Left lung (tissue), 10 donors: ENCODE measurements around the gene PRPF39. TPM values are rescaled to one million over a fixed set of nuclear protein-coding genes. Genes with fewer than 3 reads are reported as not detected.
"Not testable (repeated sequence)": the region's sequence is repeated elsewhere in the genome, so short reads cannot be mapped to it uniquely, and the experiment has no call there.

Experiments
- ATAC-seq: fragments of 200-7000 bp; cut with Tn5 transposase; one replicate; pipeline ENCODE4 v1.9.1; 2020; ENCODE audit warnings: moderate library complexity
- DNase-seq, 4 donors: peaks; one replicate each; pipeline ENCODE4 v3.0.0-alpha.2; 2013 to 2020
- H3K27ac ChIP-seq, 2 donors: fragments of 200-600 bp; sonication (generic) in 1 of 2; one replicate each; pipeline versions ENCODE4 v1.5.0 to v1.8.0; 2020 to 2021
- H3K27me3 ChIP-seq, 2 donors: fragments of 200-600 bp; sonication (generic) in 1 of 2; one replicate each; pipeline versions ENCODE4 v1.5.0 to v1.8.0; 2020 to 2021
- H3K36me3 ChIP-seq, 2 donors: fragments of 200-600 bp; sonication (generic) in 1 of 2; one replicate each; pipeline versions ENCODE4 v1.5.0 to v1.8.0; 2020 to 2021
- H3K4me1 ChIP-seq, 2 donors: fragments of 200-600 bp; one replicate each; pipeline ENCODE4 v1.8.0; 2021
- H3K4me3 ChIP-seq, 2 donors: fragments of 200-600 bp; sonication (generic) in 1 of 2; one replicate each; pipeline versions ENCODE4 v1.5.0 to v1.8.0; 2020 to 2021; ENCODE audit warnings: mild to moderate bottlenecking in 1 of 2
- H3K9me3 ChIP-seq, 2 donors: fragments of 200-600 bp; sonication (generic) in 1 of 2; one replicate each; pipeline versions ENCODE4 v1.5.0 to v1.8.0; 2020 to 2021
- intact Hi-C, 2 donors: fragments of 100-400 bp; cut with DNase I; formaldehyde crosslinking; loops; one replicate each; pipeline versions ENCODE4 v1.11.2 to v1.14.2; 2022
- polyA plus RNA-seq, 6 donors: library from polyadenylated mRNA; unstranded; fragments of 120-200 nt; gene quantifications; one replicate each; pipeline ENCODE4 v1.2.1, GENCODE V29; 2013; ENCODE audit not compliant: insufficient read length in 6 of 6
- total RNA-seq, 2 donors: library from RNA; stranded (reverse); fragmentation: NEBNext Ultra II Directional; extraction: Animal tissue kit (Norgen Biotek cat#: 25700); gene quantifications; one replicate each; pipeline ENCODE4 v1.2.1, GENCODE V29; 2021
- TF ChIP-seq, protein P1 (sequence below), 2 donors: fragments of 200-600 bp; sonication (generic) in 1 of 2; IDR thresholded peaks; one replicate each; pipeline versions ENCODE4 v1.5.0 to v1.8.0; 2021; ENCODE audit warnings: antibody characterized with exemption in 2 of 2
- donor health status: DM: no; HTN: yes; CAD: no.
- donor health status: DM: no; HTN: no; CAD: no.

The PRPF39 gene
- total and polyA plus RNA-seq, 8 donors, result 18.5 to 103 (median 73.8) TPM

DNA sequence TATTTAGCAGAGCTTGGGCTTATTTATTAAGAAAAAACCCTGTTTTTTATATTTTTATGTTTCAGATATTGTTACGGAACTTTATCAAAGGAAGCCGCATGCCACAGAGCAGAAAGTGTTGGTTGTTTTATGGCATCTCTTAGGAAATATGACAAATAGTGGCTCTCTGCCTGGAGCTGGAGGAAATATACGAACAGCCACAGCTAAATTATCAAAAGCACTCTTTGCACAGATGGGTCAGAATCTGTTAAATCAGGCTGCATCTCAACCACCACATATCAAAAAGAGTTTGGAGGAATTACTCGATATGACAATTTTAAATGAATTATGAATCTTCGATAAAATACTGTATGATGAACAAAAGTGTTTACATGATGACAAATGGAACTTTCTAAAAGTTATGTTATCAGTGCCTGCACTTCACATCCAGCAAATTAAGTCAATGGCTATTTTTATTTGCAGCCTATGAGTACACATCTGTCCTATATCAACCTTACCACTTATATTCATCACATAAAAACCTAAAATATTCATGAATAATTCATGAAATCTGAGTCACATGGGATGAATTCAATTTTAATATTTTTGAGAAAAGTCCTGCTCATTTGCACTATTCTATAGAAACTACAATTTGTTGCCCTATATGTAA lies 10.6 kb upstream of the PRPF39 start:
- Histone ChIP-seq H3K9me3 (no peaks in the 10 kb centered on the region), H3K36me3 (peaks cover 0 to 4% of the 10 kb centered on the region in 2 donors), H3K4me3 (no peak overlapping the region), H3K27me3 (no peaks in the 10 kb centered on the region), H3K27ac (no peak overlapping the region), H3K4me1 (no peaks in the 10 kb centered on the region)
- no peak for DNase-seq
- no peak for ATAC-seq
- TF ChIP-seq, protein P1, sequence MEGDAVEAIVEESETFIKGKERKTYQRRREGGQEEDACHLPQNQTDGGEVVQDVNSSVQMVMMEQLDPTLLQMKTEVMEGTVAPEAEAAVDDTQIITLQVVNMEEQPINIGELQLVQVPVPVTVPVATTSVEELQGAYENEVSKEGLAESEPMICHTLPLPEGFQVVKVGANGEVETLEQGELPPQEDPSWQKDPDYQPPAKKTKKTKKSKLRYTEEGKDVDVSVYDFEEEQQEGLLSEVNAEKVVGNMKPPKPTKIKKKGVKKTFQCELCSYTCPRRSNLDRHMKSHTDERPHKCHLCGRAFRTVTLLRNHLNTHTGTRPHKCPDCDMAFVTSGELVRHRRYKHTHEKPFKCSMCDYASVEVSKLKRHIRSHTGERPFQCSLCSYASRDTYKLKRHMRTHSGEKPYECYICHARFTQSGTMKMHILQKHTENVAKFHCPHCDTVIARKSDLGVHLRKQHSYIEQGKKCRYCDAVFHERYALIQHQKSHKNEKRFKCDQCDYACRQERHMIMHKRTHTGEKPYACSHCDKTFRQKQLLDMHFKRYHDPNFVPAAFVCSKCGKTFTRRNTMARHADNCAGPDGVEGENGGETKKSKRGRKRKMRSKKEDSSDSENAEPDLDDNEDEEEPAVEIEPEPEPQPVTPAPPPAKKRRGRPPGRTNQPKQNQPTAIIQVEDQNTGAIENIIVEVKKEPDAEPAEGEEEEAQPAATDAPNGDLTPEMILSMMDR (IDR thresholded peaks at IDR 0.05), result no peak
- intact Hi-C loops, result no loop called here

DNA sequence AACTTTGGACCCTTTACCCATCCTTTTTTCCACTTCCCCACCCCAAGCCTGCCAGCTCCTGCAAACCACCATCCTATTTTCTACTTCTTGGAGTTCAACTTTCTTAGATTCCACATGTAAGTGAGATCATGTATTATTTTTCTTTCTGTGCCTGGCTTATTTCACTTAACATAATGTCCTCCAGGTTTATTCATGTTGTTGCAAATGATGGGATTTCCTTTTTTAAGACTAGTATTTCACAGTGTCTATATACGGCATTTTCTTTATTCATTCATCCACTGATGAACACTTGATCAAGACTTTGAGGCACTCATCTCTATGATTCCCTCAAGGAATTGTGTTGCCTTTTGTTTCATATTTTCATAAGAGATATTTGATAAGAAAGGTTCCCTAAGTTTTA lies 5.6 kb upstream of the PRPF39 start:
- intact Hi-C loops, result no loop called here
- ATAC-seq, result no peak
- no peaks in the 10 kb centered on the region for H3K27me3 ChIP-seq
- TF ChIP-seq, protein P1 (IDR thresholded peaks at IDR 0.05), result no peak
- H3K36me3 ChIP-seq, result no peaks in the 10 kb centered on the region
- DNase-seq, result no peak
- no peaks in the 10 kb centered on the region for H3K9me3 ChIP-seq
- H3K27ac ChIP-seq, result no peak overlapping the region
- no peak overlapping the region for H3K4me3 ChIP-seq
- H3K4me1 ChIP-seq, result peaks cover 0 to 2% of the 10 kb centered on the region in 2 donors

DNA sequence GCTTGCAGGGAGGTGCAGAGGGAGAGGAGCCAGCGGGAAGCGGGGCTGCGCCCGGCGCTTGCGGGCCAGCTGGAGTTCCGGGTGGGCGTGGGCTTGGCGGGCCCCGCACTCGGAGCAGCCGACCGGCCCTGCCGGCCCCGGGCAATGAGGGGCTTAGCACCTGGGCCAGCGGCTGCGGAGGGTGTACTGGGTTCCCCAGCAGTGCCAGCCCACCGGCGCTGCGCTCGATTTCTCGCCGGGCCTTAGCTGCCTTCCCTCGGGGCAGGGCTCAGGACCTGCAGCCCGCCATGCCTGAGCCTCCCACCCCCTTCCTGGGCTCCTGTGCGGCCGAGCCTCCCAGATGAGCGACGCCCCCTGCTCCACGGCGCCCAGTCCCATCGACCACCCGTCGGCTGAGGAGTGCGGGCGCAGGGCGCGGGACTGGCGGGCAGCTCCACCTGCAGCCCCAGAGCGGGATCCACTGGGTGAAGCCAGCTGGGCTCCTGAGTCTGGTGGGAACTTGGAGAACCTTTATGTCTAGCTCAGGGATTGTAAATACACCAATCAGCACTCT lies 3.4 kb upstream of the PRPF39 start:
- H3K4me3 ChIP-seq, H3K9me3 ChIP-seq, ATAC-seq, intact Hi-C loops, H3K27me3 ChIP-seq, H3K27ac ChIP-seq, H3K36me3 ChIP-seq: not testable (repeated sequence)
- peaks cover 0 to 14% of the 10 kb centered on the region in 2 donors for H3K4me1 ChIP-seq
- DNase-seq, result peak in 1 of 4 donors; percentile 80

DNA sequence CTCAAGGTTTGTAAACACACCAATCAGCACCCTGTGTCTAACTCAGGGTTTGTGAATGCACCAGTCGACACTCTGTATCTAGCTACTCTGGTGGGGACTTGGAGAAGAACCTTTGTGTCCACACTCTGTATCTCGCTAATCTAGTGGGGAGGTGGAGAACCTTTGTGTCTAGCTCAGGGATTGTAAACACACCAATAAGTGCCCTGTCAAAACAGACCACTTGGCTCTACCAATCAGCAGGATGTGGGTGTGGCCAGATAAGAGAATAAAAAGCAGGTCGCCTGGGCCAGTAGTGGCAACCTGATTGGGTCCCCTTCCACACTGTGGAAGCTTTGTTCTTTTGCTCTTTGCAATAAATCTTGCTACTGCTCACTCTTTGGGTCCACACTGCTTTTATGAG lies 2.8 kb upstream of the PRPF39 start:
- intact Hi-C loops, result not testable (repeated sequence)

DNA sequence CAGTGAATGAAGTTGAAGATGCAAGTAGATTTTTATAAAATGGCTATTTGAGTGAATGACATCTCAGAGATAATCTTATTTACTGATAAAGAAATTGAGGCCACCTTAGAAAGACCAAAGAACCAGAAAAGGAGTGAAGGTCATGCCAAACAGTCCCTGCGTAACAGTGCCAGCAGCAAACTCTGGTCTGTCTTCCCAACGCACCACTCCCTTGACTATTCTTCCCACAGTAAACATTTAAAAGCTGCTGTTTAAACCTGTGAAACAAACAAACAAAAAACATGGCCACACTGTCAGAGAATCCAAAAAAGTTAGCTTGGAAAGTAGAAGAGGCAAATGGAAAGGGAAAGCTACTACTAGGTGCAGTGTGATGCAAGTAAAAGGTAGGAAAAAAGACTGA lies 1.5 kb upstream of the PRPF39 start:
- Histone ChIP-seq H3K36me3 (no peaks in the 10 kb centered on the region), H3K9me3 (no peaks in the 10 kb centered on the region), H3K4me1 (peaks cover 7 to 33% of the 10 kb centered on the region in 2 donors), H3K27me3 (no peaks in the 10 kb centered on the region), H3K27ac (no peak overlapping the region), H3K4me3 (no peak overlapping the region)
- intact Hi-C loops, result no loop called here
- no peak for DNase-seq
- TF ChIP-seq, protein P1 (IDR thresholded peaks at IDR 0.05), result no peak
- ATAC-seq, result no peak

More for the DNA sequence above, 2.8 kb upstream of the PRPF39 start:
- peaks cover 3 to 20% of the 10 kb centered on the region in 2 donors for H3K4me1 ChIP-seq
- H3K27ac ChIP-seq, H3K36me3 ChIP-seq, H3K4me3 ChIP-seq, H3K9me3 ChIP-seq, H3K27me3 ChIP-seq, ATAC-seq, DNase-seq: not testable (repeated sequence)

DNA sequence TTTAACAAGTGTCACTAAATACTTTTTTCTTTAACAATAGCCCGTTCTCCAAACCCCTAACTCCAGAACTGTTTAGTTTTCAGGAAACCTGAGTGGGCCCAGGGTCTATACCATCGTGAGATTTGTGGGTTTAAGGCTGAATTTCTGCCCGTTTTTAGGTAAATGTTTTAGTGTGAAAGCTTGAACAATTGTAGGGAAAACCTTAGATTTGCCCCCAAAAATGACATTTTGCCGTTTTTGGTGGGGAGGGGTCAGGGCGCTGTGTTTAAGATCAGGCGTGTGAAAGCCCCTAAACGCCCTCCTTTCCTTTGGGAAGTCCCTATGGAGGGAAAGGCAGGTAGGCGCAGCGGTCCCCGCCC lies 320 bp upstream of the PRPF39 start:
- TF ChIP-seq, protein P1 (IDR thresholded peaks at IDR 0.05), result no peak

More for the DNA sequence above, 320 bp upstream of the PRPF39 start:
- no peak for ATAC-seq
- intact Hi-C loops, result no loop called here
- H3K4me1 ChIP-seq, result peaks cover 7 to 39% of the 10 kb centered on the region in 2 donors
- no peaks in the 10 kb centered on the region for H3K9me3 ChIP-seq
- peak overlapping the region; percentile 58 to 78 for H3K4me3 ChIP-seq
- peak in 1 of 4 donors; percentile 28 for DNase-seq
- no peaks in the 10 kb centered on the region for H3K36me3 ChIP-seq
- H3K27me3 ChIP-seq, result no peaks in the 10 kb centered on the region
- H3K27ac ChIP-seq, result peak overlapping the region; percentile 80
